Stimulated activated CD4-positive, alpha-beta T cell treated with anti-CD3 and anti-CD28 coated beads, Interleukin-12 subunit alpha, Interleukin-12 subunit beta, amount 100 ng/mL, for 4 hours (primary cell): ENCODE measurements around the gene EML4.
"Not testable (repeated sequence)": the region's sequence is repeated elsewhere in the genome, so short reads cannot be mapped to it uniquely, and the experiment has no call there.

Experiments used
- DNase-seq: peaks from one replicate; pipeline ENCODE4 v3.0.0-alpha.2; 2020

Gene EML4

DNA sequence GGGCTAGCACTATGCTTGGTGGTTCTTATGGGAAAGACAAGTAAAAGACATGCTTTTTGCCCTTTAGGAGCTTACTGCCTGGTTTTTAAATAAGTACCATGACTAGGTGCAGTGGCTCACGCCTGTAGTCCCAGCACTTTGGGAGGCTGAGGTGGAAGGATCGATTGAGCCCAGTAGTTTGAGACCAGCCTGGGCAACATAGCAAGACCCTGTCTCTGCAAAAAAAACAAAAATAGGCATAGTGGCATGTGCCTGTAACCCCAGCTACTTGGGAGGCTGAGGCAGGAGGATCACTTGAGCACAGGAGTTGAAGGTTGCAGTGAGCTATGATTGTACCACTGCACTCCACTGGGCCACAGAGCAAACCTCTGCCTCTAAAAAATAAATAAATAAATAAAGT, 4.3 kb downstream of the EML4 start:
- not testable (repeated sequence) for DNase-seq

DNA sequence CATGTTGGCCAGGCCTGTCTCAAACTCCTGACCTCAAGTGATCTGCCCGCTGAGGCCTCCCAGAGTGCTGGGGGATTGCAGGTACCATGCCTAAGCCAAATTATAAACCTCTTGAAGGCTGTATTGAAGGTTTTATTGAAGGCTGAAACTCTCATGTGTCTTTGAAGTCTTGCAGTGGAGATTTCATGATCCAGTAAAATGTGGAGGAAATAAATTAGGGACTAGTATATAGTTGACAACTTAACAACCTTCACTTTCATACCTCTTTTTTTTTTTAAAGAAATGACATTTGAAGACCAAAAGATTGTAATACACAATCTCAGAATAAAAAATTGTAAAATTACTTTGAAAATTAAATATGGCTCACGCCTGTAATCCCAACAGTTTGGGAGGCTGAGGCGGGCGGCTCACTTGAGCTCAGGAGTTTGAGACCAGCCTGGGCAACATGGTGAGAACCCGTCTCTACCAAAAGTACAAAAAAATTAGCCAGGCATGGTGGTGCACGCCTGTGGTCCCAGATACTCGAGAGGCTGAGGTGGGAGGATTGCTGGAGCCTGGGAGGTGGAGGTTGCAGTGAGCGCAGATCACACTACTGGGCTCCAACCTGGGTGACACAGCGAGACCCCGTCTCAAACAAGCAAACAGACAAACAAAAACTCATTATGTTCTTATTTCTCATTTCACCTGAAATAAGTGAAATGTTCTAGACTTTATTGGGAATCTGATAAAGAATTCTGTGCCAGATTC, 8.0 kb downstream of the EML4 start:
- no peak for DNase-seq

DNA sequence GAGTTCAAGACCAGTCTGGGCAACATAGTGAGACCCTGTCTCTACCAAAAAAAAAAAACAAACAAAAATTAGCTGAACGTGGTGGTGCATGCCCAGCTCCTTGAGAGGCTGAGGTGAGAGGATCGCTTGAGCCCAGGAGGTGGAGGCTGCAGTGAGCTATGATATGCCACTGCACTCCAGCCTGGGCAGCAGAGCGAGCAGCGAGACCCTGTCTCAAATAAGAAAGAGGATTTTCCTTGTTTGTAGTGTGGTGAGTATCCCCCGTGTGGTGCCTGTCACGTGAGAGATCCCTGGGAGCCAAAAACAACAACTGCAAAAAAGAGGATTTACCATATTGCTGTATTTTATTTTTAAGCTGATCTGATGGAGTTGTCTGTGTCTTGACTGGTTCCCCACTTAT, 9.2 kb downstream of the EML4 start:
- DNase-seq, result no peak

DNA sequence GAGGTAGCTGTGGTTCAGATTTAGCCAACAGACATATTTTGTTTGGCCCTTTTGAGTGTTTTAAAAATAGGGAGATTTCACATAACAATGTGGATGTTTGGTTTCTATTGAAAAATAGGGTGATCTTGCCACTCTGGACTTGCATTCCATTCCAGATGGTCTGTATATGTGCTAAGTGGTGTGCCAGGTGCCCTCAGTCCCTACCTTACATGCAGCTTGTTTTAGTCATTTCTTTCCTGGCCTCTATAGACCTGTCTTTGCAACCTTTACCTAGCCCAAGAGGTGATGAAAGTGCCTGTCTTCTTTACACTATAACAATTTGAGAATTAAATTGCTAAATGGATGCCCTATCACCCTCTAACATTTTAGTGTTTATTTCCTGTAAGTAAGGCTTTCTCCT, 11.1 kb downstream of the EML4 start:
- DNase-seq, result no peak

DNA sequence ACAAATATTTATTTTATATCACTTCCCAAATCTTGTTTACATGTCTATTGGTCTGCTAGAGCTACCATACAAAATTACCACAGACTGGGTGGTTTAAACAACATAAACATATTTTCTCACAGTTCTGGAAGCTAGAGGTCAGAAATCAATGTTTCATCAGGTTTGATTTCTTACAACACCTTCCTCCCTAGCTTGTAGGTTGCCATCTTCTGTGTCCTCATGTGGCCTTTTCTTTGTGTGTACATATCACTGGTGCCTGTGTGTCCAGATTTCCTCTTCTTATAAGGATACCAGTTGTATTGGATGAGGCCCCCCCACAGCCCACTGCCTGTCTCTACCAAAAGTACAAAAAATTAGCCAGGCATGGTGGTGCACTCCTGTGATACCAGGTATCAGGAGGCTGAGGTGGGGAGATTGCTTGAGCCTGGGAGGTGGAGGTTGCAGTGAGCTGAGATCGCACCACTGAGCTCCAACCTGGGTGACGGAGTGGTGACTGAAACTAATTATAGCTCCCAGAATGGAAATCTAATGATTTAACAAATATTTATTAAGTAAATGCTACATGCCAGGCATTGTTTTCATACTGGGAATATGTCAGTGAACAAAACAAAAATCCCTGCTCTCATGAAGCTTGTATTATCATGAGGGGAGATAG, 13.6 kb downstream of the EML4 start:
- no peak for DNase-seq

DNA sequence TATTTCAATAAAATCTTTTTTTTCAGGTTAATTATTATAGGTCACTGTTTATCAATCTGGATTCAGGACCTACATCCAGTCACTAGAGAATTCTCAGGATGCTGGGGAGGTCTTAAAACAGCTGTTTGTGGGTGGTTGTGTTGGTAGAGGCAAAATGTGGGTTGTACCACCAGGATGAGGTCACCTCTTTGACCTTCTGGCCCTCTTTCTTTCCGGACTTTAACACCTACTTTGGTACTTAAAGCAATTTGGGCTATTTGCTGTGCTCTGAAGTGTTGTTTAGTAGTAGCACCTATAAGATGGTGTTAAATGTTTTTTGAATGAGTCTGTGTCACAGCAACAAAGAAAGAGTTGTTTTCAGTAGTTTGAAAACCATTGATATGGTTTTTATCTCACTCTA, 14.6 kb downstream of the EML4 start:
- no peak for DNase-seq

DNA sequence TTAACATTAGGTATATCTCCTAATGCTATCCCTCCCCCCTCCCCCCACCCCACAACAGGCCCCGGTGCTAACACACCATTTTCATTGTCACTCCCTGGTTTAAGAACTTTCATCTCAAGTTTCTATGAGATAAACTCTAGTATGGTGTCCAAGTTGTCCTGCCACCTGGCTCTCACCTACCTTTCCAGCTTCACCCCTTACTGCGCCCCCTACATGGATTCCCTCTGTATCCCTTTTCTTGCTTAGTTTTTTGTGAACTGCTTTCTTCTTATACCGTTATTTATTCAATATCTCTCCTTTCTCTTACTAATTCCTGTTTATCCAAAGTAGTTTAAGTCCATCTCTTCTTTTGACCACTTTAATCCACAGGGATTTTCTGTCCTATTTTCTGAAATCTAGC, 15.2 kb downstream of the EML4 start:
- no peak for DNase-seq

DNA sequence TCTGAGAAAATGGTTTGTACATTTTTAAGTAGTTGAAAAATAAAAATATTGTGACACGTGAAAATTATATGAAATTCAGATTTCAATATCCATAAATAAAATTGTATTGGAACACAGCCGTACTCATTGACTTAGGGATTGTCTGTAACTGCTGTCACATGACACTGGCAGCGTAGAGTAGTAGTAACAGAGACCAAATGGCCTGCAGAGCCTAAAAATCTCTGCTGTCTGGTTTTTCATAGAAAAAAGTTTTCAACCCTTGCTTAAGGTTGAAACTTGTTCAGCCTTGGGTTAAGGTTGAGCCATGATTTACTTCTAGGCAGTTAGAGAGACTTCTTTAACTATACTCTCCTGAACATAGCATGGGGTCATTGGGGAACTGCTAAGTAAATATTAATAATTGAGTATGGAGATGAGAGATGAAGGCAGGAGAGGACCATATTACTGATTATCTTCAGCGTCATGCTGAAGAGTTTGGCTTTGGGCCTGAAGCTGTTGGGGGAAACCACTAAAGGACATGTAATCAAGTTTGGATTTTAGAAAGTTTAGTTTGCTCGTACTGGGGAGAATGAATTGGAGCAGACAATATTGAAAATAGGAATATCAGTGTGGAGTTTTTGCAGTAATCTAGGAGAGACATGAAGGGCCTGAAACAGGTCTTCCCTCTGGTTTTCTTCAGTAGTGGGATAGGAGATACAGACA, 16.2 kb downstream of the EML4 start:
- DNase-seq, result no peak

DNA sequence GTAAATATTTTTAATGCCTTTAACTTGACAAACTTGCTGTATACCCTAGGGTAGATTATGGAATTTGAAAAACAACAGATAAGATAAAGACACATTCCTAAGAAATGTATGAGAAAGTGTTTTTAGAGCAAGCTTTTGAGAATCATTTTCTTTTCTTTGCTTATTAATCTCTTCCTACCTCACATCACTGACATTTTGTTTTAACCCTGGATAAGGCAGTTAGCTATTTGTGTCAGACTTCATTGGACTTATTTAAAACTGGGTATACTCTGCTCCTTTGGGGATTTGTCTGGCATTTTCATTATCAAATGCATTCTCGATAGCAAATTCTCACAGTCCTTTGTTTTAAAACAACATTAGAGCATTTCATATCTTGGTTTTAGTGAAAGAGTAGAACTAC, 17.2 kb downstream of the EML4 start:
- no peak for DNase-seq

DNA sequence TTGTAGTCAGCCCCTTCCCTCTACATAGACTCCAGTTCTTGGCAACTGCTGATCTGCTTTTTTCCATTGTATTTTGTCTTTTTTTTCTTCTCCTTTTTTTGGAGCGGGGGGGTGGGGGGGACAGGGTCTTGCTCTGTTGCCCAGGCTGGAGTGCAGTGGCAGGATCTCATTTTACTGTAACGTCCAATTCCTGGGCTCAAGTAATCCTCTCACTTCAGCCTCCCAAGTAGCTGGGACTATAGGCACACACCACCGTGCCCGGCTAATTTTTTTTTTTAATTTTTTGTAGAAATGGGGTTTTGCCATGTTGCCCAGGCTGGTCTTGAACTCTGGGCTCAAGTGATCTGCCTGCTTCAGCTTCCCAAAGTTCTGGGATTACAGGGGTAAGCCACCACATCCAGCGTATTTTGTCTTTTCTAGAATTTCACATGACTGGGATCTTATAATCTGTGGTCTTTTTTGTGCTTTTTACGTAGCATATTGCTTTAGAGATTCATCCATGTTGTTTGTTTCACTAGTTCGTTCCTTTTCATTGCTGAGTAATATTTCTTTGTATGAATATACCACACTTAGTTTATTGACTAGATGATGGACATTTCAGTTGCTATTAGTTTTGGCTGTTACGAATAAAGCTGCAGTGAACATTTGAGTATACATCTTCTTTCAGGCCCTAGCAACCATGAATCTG, 17.9 kb downstream of the EML4 start:
- DNase-seq, result no peak

DNA sequence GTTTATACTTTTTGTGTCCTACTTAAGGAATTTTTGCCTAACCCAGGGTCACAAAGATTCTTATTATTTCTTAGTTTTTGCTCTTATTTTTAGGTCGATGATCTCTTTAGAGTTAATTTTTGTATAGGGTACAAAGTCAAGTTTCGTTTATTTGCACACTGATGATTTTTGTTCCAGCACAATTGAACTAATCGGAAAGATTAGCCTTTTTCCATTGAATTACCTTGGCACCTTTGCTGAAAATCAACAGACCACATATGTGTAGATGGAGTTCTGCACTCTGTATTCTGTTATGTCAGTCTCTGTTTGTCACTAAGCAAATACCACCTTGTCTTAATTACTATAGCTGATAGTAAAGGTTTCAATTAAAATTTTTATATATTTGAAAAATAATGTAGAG, 18.7 kb downstream of the EML4 start:
- no peak for DNase-seq

DNA sequence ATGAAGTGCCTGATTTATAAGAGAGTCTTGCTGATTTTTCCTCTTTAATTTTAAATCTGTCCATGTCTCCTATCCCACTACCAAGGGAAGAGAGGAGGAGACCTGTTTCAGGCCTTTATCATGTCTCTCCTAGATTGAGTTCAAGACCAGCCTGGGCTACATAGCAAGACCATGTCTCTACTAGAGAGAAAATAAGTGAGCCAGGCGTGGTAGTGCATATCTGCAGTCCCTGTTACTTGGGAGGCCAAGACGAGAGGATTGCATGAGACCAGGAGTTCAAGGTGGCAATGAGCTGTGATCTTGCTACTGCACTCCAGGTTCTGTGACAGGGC, 20.0 kb downstream of the EML4 start:
- no peak for DNase-seq

DNA sequence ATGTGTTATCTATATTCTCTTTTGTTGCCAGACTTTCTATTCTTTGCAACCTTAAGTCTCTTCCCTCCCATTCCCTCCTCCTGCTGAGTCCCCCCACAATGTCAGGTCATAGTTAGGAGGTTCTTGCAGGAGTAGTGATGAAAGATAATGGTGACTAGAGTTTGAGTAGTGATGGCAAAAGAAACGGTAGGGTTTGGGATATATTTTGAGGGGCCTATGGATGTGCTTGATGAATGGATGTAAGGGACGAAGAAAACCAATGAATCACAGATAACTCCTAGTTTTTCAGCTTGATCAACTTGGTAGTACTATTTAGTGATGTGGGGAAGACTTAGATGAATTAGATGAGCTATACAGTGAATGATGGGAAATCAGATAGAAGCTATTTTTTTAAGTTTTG, 21.0 kb downstream of the EML4 start:
- DNase-seq, result no peak

DNA sequence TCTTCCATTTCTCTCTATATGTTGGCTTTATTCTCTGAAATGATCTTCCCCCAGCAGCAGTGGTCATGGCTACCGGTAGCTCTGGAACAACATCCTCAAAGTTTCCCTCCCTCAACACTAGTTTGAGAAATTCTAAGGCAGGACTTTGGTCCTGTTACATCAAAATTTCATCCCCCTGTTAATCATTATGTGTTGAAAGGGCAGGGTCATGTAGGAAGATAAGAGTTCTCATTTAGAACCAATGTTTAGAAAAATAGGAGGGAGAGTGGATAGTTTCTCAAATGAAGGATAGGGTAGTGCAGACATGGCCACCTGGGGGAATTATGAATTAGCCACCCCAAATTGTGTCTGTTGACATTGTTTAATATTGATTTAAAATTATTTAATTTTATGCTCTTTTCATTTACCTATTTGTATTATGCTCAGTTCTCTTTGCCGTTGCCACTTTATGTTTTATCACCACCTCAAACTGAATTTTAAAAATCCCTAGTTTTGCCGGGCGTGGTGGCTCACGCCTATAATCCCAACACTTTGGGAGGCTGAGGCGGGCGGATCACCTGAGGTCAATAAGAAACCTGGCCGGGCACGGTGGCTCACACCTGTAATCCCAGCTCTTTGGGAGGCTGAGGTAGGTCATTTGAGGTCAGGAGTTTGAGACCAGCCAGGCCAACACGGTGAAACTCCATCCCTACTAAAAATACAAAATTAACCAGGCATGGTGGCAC, 22.3 kb downstream of the EML4 start:
- DNase-seq, result no peak

DNA sequence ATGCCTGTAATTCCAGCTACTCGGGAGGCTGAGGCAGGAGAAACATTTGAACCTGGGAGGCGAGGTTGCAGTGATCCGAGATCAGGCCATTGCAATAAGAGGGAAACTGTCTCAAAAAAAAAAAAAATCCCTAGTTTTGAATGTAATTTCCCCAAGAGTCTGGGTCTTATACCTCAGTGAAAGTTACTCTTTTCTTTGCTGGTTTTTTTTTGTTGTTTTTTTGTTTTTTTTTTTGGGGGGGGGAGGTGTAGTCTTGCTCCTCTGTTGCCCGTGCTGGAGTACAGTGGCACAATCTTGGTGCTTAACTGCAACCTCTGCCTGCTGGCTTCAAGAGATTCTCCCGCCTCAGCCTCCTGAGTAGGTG, 22.8 kb downstream of the EML4 start:
- DNase-seq, result no peak

DNA sequence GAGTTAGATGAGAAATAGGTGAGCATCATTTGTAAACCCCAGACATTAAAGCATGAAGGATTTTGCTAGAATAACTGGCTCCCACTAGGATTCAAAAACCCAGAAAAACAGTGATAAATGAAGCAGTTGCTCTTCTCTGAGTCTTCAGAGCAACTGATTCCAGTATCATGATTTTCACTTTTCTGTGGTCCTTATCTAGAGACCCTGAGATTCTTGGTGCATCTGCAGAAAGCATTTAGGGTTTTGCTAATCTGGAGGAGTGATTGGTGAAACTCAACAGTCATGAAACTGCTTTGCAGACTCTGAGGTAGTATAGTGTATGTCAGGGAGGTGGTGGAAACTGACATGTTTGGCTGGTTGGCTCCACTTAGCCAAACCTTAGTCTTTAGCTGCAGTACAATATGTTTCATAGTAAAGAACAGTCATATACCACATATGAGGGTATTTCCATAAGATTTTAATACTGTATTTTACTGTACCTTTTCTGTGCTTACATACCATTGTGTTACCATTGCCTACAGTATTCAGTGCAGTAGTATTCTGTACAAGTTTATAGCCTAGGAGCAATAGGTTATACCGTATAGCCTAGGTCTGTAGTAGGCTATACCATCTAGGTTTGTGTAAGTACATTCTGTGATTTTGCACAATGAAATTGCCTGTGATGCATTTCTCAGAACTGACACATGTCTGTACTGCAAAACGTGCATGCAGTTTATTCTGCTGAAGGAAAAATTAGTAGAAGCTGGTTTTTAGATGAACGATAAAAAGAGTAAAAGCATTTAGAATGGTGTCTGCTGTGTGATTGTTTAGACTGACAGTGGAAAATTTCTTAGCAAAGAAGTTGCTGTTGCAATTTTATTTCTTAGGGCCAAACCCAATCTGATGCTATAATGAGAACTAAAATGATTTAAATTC, 23.8 kb downstream of the EML4 start:
- DNase-seq, result no peak

DNA sequence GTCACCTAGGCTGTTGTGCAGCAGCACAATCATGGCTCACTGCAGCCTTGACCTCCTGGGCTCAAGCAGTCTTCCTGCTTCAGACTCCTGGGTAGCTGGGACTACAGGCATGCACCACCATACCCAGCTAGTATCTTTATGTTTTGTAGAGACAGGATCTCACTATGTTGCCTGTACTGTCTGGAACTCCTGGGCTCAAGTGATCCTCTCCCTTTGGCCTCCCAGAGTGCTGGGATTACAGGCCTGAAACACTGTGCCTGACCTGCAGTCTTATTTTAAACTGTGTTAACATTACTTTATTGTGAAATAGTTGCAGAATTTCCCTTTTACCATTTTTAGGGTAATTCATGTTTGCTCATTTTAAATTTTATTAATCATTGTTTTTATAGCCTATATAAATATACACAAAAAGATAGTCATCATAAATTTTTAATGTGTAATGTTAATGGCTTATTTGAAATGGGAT, 24.6 kb downstream of the EML4 start:
- DNase-seq, result no peak

DNA sequence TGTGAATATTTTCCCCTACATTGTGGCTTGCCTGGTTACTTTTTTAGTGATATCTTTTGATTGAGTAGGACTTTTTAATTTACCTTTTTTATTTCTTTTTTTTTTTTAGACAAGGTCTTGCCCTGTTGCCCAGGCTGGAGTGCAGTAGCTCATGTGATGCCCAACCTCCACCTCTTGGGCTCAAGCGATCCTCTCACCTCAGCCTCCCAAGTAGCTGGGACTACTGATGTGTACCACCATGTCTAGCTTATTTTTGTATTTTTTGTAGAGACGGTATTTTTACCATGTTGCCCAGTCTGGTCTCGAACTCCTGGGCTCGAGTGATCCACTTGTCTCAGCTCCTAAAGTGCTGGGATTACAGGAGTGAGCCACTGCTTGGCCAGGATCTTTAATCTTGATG, 25.3 kb downstream of the EML4 start:
- DNase-seq, result no peak

DNA sequence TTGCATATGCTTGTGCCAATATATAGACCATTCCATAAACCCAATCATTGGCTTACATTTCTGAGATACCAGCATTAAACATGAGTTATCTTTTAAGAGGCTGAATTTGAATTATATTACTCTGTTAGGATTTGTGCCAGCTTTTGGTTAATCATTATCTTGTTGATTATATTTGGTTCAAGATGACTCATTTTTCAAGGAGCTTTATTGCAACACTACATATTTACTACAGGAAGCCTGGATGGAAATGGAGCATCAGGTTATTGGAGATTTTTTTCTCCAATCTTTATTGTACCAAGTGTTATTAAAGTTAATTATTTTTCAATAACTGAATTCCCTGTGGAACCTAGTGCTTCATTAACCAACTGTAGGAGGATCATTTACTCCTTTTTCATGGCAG, 26.4 kb downstream of the EML4 start:
- DNase-seq, result no peak

DNA sequence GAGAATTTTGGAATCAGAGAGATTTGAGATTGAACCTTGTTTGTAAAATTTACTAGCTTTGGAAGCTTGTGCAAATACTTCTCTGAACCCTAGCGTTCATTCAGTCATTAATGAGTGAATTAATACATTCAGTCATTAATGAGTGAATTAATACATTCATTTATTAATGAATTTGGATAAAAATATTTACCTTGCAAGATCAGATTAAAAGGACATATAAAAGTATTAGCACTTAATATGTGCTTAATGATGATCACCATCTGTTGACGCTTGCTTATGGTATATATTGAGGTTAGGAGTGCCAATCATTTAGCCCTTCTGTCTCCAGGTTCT, 26.9 kb downstream of the EML4 start:
- DNase-seq, result no peak

DNA sequence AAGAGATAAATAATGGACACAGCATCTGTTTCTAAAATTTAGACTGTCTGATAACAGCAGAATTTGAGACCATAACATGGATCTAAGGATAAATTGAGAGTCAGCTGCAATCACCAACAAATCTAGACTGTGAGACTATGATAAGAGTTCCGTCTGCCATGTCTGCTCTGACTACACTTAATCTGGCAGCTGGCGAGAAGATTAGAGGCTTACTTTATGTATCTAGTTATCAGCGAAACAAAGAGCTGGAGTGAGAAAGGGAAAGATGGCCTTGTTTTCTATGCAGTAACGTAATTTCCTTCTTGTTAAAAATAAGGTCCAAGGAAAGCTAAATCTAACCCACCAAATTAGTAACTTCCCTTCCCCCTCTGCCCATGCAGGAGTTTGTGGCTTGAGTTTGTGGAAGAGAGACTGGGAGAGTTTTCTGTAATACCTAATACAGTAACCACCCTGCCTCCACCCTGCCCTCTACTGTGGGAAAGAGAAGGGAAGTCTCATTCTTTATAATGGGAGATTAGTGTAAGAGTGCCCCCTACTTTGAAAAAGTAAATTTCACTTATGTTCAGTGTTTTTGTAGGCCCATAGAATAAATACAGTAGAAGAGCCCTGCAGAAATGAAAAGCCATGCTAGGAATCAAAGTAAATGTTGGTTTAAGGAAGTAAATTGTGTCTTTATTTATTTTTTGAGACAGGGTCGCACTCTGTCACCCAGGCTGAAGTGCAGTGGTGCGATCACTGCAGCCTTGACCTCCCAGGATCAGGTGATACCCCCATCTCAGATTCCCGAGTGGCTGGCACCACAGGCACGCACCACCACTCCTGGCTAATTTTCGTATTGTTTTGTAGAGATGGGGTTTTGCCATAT, 27.5 kb downstream of the EML4 start:
- peak; percentile 16 for DNase-seq
